Measurements from ENCODE around the gene ELL3.

The ELL3 gene

DNA sequence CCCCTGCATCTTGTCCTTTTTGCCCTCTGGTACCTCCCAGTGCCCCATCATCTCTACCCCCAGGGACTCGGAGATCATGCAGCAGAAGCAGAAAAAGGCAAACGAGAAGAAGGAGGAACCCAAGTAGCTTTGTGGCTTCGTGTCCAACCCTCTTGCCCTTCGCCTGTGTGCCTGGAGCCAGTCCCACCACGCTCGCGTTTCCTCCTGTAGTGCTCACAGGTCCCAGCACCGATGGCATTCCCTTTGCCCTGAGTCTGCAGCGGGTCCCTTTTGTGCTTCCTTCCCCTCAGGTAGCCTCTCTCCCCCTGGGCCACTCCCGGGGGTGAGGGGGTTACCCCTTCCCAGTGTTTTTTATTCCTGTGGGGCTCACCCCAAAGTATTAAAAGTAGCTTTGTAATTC is 16.9 kb upstream of the ELL3 start:
- Histone ChIP-seq H3K4me3 (ENCODE audit: low read depth, low read length) (peak overlapping the region; percentile 100), H3K27ac (no peak overlapping the region), H3K27me3 (replicated peaks) (no peaks in the 10 kb centered on the region), H3K36me3 (replicated peaks) (peaks cover 43% of the 10 kb centered on the region)
- no peak for DNase-seq
- TF ChIP-seq, protein P1, sequence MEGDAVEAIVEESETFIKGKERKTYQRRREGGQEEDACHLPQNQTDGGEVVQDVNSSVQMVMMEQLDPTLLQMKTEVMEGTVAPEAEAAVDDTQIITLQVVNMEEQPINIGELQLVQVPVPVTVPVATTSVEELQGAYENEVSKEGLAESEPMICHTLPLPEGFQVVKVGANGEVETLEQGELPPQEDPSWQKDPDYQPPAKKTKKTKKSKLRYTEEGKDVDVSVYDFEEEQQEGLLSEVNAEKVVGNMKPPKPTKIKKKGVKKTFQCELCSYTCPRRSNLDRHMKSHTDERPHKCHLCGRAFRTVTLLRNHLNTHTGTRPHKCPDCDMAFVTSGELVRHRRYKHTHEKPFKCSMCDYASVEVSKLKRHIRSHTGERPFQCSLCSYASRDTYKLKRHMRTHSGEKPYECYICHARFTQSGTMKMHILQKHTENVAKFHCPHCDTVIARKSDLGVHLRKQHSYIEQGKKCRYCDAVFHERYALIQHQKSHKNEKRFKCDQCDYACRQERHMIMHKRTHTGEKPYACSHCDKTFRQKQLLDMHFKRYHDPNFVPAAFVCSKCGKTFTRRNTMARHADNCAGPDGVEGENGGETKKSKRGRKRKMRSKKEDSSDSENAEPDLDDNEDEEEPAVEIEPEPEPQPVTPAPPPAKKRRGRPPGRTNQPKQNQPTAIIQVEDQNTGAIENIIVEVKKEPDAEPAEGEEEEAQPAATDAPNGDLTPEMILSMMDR (IDR thresholded peaks at IDR 0.05; ENCODE audit: low read depth, low read length, missing control alignments): no peak
- in situ Hi-C loops (cut with HindIII; ENCODE audit: low pct_ligation_motif_present, low sequenced_read_pairs): no loop called here

DNA sequence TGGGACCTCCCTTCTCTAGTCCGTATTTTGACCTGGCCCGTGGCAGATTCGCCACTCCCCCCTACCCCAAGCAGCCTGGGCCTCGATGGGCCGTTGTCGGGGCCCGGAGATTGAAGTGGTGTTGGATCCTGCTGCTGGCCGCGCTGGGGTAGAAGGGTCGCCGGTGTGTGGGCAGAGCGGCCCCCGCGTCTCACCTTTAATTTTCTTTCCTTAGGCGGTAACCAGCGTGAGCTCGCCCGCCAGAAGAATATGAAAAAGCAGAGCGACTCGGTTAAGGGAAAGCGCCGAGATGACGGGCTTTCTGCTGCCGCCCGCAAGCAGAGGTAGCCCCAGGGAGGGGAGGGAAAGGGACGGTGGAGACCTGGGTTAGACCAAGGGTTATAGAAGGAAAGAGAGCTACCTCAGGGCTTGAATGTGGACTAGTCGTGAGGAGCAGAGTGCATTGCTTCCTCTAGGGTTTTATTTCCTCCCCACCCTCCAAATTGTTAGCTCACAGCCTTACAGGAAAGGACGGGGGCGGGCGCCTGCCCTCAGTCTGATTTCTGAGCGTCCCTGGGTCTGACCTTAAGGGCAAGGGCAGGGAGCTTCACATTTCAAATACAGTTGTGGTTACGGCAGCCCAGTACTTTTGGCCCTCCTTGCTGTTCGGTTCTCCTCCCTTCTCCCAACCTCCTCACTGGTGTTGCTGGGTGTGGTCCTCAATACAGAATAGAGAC is 16.2 kb upstream of the ELL3 start:
- Histone ChIP-seq H3K27me3 (replicated peaks) (no peaks in the 10 kb centered on the region), H3K36me3 (replicated peaks) (peaks cover 37% of the 10 kb centered on the region), H3K4me3 (ENCODE audit: low read depth, low read length) (peak overlapping the region; percentile 100), H3K27ac (peak overlapping the region; percentile 92)
- TF ChIP-seq, protein P1 (IDR thresholded peaks at IDR 0.05; ENCODE audit: low read depth, low read length, missing control alignments): no peak
- no peak for DNase-seq
- in situ Hi-C loops (cut with HindIII; ENCODE audit: low pct_ligation_motif_present, low sequenced_read_pairs): no loop called here

DNA sequence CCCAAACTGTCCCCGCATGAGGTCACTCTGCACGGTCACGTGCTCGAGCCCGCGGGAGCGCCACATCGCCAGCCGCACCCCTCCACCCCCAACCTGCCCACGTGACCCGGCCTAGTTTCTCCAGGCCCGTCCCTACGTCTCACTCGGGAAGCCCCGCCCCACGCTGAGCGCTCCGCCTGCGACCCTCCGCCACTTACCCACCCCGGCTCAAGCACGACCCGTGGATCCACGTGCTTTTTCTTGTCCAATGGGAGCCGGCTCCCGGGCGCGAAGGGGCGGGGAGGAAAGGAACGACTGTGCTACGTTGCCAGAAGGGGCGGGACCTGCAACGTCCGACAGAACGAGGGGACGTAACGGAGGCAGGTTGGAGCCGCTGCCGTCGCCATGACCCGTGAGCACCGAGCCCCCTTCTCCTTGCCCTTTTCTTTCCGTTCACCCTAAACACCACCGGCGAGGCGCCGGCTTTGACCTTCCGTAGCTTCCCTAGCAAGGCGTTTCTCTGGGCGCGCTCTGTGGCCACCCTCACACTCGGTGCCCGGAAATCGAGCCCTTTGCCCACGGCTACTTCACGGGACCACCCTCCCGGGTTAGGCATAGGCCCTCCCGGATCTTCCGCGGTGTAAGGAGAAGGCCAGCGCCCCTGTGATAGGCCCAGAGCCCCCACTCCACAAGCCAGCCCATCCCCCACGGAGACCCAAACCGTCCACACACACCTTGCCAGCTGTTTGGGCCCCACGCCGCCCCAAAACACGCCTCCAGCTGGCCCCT is 15.4 kb upstream of the ELL3 start, which contains the start of gene SERF2:
SERF2 (plus strand) TSS at position 328 of the 768 bp plus-strand sequence; CDS start at position 385, 57 bp downstream.
- Histone ChIP-seq H3K27ac (peak within 1 kb of the TSS; percentile 92), H3K36me3 (replicated peaks) (peaks cover 33% of the 10 kb centered on the region), H3K27me3 (replicated peaks) (no peaks in the 10 kb centered on the region), H3K4me3 (ENCODE audit: low read depth, low read length) (peak within 1 kb of the TSS; percentile 100)
- TF ChIP-seq, protein P1 (IDR thresholded peaks at IDR 0.05; ENCODE audit: low read depth, low read length, missing control alignments): no peak
- in situ Hi-C loops (cut with HindIII; ENCODE audit: low pct_ligation_motif_present, low sequenced_read_pairs): no loop called here
- DNase-seq: peak; percentile 100

DNA sequence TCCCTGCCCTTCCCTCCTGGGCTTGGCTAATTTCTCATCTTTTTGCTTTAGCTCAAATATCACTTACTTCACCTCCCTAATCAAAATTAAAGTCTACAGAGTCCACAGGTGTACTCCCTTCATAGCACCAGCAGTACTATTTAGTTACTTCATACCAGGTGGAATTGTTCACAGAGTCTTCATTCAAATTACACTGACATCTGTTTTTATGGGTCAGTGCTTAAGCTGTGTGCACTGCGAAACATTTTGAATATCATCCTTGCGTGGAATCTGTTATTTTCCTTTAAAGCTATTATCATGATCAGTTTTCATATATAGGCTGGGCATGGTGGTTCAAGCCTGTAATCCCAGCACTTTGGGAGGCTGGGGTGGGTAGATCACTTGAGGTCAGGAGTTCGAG is 12.6 kb upstream of the ELL3 start:
- no peak overlapping the region for H3K4me3 ChIP-seq (ENCODE audit: low read depth, low read length)
- peaks cover 14% of the 10 kb centered on the region for H3K36me3 ChIP-seq (replicated peaks)
- no peak for DNase-seq
- TF ChIP-seq, protein P1 (IDR thresholded peaks at IDR 0.05; ENCODE audit: low read depth, low read length, missing control alignments): no peak
- in situ Hi-C loops (cut with HindIII; ENCODE audit: low pct_ligation_motif_present, low sequenced_read_pairs): no loop called here
- H3K27ac ChIP-seq: no peak overlapping the region
- no peaks in the 10 kb centered on the region for H3K27me3 ChIP-seq (replicated peaks)

DNA sequence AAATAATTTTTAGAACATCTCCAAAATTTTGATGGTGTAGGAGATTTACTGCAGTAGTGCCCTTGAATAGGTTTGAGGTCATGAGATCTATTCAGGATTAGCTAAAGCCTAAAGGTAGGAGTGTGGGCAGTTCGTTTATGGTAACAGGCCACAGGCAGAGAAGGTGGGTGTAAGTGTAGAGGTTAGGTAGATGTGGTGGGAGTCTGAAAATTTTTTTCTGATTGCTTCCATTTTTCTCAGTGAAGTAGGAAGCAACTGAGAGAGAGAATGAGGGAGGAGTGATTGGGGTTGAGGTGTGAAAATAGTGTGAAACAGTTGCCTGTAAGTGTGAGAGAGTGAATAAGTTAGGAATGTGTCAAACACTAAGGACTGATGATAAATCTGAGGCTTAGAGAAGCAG is 2.2 kb upstream of the ELL3 start:
- Histone ChIP-seq H3K4me3 (ENCODE audit: low read depth, low read length) (no peak overlapping the region), H3K27me3 (replicated peaks) (no peaks in the 10 kb centered on the region), H3K36me3 (replicated peaks) (peaks cover 8% of the 10 kb centered on the region), H3K27ac (no peak overlapping the region)
- TF ChIP-seq, protein P1 (IDR thresholded peaks at IDR 0.05; ENCODE audit: low read depth, low read length, missing control alignments): no peak
- in situ Hi-C loops (cut with HindIII; ENCODE audit: low pct_ligation_motif_present, low sequenced_read_pairs): no loop called here
- DNase-seq: no peak

All from brain microvascular endothelial cell (primary cell).